Measurements from ENCODE around the gene PTPDC1. TPM values are rescaled to one million over a fixed set of nuclear protein-coding genes. Genes with fewer than 3 reads are reported as not detected.

Gene PTPDC1
- total RNA-seq, 2 experiments from 2014 or later, result 5.9 to 6.1 TPM

Other genes starting within 250 kb of the PTPDC1 start
- under 1 TPM; 0.27 to 0.36 TPM for gene BARX1, start 129.1 kb upstream of the PTPDC1 start, total RNA-seq
- gene ZNF169, start 174.8 kb downstream of the PTPDC1 start, total RNA-seq, result 1 to 10 TPM; 5.2 to 5.7 TPM
- gene NUTM2F, start 244.2 kb downstream of the PTPDC1 start, total RNA-seq, result not detected